Lower leg skin (tissue), 4 donors: Measurements from ENCODE around the gene GREB1L. TPM values are rescaled to one million over a fixed set of nuclear protein-coding genes. Genes with fewer than 3 reads are reported as not detected.
"Not testable (repeated sequence)": the region's sequence is repeated elsewhere in the genome, so short reads cannot be mapped to it uniquely, and the experiment has no call there.

Experiments
- DNase-seq, 2 donors: peaks; one replicate each; pipeline ENCODE4 v3.0.0-alpha.2; 2019; ENCODE audit warnings: low spot score in 2 of 2
- H3K4me3 ChIP-seq: fragments of 200-600 bp; sonication (generic); 2 replicates; pipeline ENCODE4 v1.5.1; 2017; ENCODE audit warnings: mild to moderate bottlenecking, low read depth; ENCODE audit not compliant: poor library complexity, severe bottlenecking
- CTCF ChIP-seq, 3 donors: fragments of 450-650 bp; IDR thresholded peaks; one replicate each; pipeline ENCODE4 v1.5.1; 2016; ENCODE audit warnings: antibody characterized with exemption in 3 of 3, mild to moderate bottlenecking in 3 of 3, moderate library complexity in 2 of 3
- POLR2A ChIP-seq, 2 donors: fragments of 450-650 bp; IDR thresholded peaks; one replicate each; pipeline ENCODE4 v1.6.1; 2016 to 2017; ENCODE audit warnings: antibody characterized with exemption in 2 of 2, mild to moderate bottlenecking in 1 of 2, moderate library complexity in 1 of 2
- WGBS, 2 donors: methylation state at CpG; one replicate each; pipeline ENCODE4 v1.1.5; 2018; 5-methylcytosine and 5-hydroxymethylcytosine counted together
- intact Hi-C: fragments of 100-400 bp; cut with DNase I; formaldehyde crosslinking; loops from one replicate; pipeline ENCODE4 v1.15.0; 2023; ENCODE audit warnings: low total_unique reads
- total RNA-seq, 4 donors: library from RNA; depleted of rRNA; stranded (reverse); fragments of >200 nt; gene quantifications; one replicate each; pipeline ENCODE4 v1.1.0, GENCODE V29; 2016

Gene GREB1L
- total RNA-seq, 4 donors from 2014 or later = 1.1 to 6.5 (median 4.0) TPM

DNA sequence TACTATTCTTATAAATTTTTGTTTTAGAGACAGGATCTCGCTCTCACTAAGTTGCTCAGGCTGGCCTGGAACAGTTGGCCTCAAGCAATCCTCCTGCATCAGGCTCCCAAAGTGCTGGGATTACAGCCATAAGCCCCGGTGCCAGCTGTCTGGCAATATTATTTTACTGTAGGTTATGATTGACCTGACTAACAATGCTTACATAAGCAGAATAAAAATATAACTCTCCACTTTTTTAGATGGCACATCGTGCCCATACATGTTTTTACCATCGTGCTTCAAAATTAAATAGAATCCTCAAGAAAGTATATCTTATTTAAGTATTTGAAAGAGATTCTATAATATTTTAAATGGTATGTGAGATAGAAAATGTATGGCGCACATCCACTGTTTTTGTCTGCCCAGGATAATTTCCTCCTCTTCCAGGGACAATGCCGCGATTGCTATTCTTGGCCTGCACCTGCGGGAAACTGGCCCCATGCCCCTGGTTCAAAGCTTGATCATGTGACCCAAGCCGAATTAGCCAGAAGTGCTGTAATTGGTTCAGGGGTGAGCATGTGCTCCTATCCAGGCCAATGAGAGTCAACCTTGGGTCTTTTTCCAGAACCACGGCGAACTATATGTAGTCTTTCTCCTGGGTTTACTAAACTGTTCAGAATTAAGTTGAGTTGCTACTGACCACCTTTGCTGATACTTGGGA is 38.3 kb upstream of the GREB1L start:
- TF ChIP-seq POLR2A (IDR thresholded peaks at IDR 0.05) (no peak), CTCF (IDR thresholded peaks at IDR 0.05) (no peak)
- 82 to 86% methylated on average over 11 of the region's 11 CpGs for WGBS, 2 donors
- intact Hi-C loops = no loop called here
- H3K4me3 ChIP-seq = no peak overlapping the region
- DNase-seq = no peak

DNA sequence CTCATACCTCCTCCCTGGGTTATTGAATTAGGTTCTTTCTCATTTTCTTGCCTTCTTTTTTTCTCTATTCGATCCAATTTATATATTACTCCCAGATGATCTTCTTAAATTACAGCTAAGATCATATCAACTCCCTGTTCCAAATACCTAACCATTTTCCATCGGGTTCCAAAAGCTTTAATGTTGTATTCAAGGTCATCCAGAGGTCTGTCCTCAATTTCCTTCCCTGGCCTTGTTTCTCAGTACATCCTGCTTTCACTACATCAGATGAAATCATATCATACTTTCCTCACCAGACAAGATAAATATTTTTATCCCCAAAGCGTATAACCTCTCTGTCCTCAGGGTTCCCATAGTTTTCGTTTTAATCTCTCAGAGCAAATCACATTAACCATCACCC is 36.3 kb upstream of the GREB1L start:
- no peak for TF ChIP-seq CTCF (IDR thresholded peaks at IDR 0.05)
- no peak for TF ChIP-seq POLR2A (IDR thresholded peaks at IDR 0.05)
- WGBS, 2 donors = 58 to 59% methylated on average over 4 of the region's 4 CpGs
- intact Hi-C loops = no loop called here
- H3K4me3 ChIP-seq = no peak overlapping the region
- no peak for DNase-seq

GRCh38 chr18:21210278-21210677 is 31.8 kb upstream of the GREB1L start:
- intact Hi-C loops = no loop called here
- no peak for DNase-seq
- no peak overlapping the region for H3K4me3 ChIP-seq
- 76% methylated on average over 1 of the region's 1 CpG for WGBS, 2 donors
- no peak for TF ChIP-seq POLR2A (IDR thresholded peaks at IDR 0.05)
- TF ChIP-seq CTCF (IDR thresholded peaks at IDR 0.05) = no peak

- 86 to 94% methylated on average over 2 of the region's 2 CpGs for WGBS, 2 donors
- TF ChIP-seq POLR2A (IDR thresholded peaks at IDR 0.05) = no peak
- TF ChIP-seq CTCF (IDR thresholded peaks at IDR 0.05) = no peak
- no peak for DNase-seq
- no peak overlapping the region for H3K4me3 ChIP-seq
- intact Hi-C loops = no loop called here
Observed at GRCh38 chr18:21210784-21211183, 31.2 kb upstream of the GREB1L start.

GRCh38 chr18:21214409-21214808 is 27.6 kb upstream of the GREB1L start:
- 90 to 96% methylated on average over 5 of the region's 5 CpGs for WGBS, 2 donors
- intact Hi-C loops, H3K4me3 ChIP-seq, DNase-seq: not testable (repeated sequence)

GRCh38 chr18:21215490-21215889 is 26.5 kb upstream of the GREB1L start:
- WGBS, 2 donors = 52 to 60% methylated on average over 6 of the region's 6 CpGs
- TF ChIP-seq CTCF (IDR thresholded peaks at IDR 0.05) (no peak), POLR2A (IDR thresholded peaks at IDR 0.05) (no peak)
- DNase-seq = no peak
- intact Hi-C loops = no loop called here
- H3K4me3 ChIP-seq = no peak overlapping the region
